IMR-90 (cell line): ENCODE measurements around the gene TMPRSS6.

Source experiments
- CTCF ChIP-seq: conservative IDR thresholded peaks from 2 replicates; pipeline ENCODE4 v1.5.1; 2012; ENCODE audit warnings: mild to moderate bottlenecking, low read depth, low read length, improper control_type of control experiment
- ELK1 ChIP-seq: fragments of 150-350 bp; IDR thresholded peaks from 2 replicates; pipeline ENCODE4 v1.6.1; 2016; ENCODE audit warnings: low read depth, mild to moderate bottlenecking, low read length, moderate library complexity, borderline replicate concordance
- POLR2A ChIP-seq: IDR thresholded peaks from 2 replicates; pipeline ENCODE4 v1.6.1; 2012; ENCODE audit warnings: mild to moderate bottlenecking, low read depth, low read length
- RCOR1 ChIP-seq: IDR thresholded peaks from 2 replicates; pipeline ENCODE4 v1.6.1; 2012; ENCODE audit warnings: mild to moderate bottlenecking, low read length, improper control_type of control experiment; ENCODE audit not compliant: insufficient replicate concordance

- TF ChIP-seq POLR2A = no peak
- no peak for TF ChIP-seq CTCF
- TF ChIP-seq RCOR1 = no peak
- no peak for TF ChIP-seq ELK1
Measured at GRCh38 chr22:37064553-37064952, 45.0 kb downstream of the TMPRSS6 start.
